Measurements from ENCODE around the gene CADM1.

CADM1 gene

GRCh38 chr11:115272925-115273324 lies 231.3 kb downstream of the CADM1 start:
- DNase-seq = no peak

- DNase-seq = no peak
Measured at GRCh38 chr11:115271643-115272042, 232.6 kb downstream of the CADM1 start.

DNA sequence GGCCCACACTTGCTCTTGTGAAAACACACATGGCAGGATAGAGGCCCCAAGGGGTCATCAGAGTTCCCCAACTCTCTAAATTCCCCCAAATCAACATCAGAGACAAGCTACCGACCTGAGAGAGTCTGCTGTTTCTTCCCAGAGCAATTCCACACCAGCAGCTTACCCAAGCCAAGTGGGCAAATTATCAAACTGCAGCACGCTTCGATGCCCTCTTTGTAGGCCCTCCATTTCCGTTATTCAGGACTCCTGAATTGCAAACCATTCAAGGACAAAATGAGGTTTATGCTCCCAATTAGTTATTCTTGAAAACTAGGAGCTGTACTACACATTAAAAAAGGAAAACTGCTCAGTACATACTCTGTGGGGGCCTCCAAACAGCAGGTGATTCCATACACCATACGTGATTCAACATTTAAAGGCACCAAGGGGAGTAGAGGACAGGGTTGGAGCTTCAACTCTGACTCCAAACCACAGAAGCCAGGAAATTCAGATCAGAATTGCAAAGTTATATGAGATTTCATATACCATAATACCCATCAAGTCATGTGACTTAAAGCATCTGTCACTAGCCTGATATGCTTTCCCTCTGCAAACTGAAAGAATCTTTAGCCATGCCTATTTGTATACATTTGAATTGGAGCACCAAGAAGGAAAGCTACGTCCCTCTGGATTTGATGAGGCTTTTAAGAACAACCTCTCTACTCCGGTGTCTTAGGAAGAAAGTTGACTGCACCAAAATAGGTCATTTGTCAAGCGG lies 234.8 kb downstream of the CADM1 start:
- DNase-seq = no peak

DNA sequence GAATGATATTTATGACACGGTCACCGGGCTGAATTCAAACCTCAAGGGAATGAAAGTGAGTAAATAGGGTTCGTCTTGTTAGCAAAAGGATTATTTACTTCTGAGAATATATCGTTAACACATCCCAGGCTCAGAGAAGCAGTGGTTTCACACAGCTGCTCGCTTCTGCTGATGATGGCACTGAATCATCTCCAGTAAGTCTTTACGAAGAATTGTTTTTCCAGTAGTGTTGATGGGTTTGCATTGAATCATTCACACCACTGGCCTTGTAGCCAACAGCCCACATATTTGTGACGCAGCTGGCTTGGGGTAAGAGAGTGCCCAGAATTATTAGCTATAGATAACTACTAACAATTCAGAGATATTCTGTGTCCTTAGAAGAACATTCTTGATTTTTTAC lies 236.3 kb downstream of the CADM1 start:
- DNase-seq = no peak

DNA sequence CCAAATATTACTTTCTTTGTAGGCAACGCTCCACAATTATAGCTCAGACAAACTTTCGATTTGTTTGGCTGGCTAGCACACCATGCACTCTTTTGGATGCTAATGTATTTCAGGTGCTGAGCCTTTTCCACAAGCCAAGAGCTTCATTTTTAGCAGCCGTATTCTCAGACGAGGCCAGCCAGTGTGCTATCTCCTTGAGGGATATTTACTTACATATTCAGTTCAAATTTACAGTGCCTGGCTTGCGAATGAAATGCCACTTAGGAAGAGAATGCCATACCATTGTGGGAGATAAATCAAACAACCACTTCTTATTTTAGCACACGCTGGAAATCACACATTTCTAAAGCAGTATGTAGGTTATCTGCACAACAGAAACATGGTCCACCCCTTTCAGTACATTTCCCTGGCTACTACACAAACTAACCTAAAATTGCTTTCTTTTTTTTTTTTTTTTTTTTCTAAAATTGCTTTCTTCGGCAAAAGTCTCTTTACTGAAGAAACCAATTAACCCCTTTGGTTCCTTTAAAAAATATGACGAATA lies 236.9 kb downstream of the CADM1 start:
- DNase-seq = no peak

GRCh38 chr11:115266066-115266639 lies 238.1 kb downstream of the CADM1 start:
- no peak for DNase-seq

- DNase-seq = no peak
Measured at GRCh38 chr11:115263799-115264656, 240.2 kb downstream of the CADM1 start.

DNA sequence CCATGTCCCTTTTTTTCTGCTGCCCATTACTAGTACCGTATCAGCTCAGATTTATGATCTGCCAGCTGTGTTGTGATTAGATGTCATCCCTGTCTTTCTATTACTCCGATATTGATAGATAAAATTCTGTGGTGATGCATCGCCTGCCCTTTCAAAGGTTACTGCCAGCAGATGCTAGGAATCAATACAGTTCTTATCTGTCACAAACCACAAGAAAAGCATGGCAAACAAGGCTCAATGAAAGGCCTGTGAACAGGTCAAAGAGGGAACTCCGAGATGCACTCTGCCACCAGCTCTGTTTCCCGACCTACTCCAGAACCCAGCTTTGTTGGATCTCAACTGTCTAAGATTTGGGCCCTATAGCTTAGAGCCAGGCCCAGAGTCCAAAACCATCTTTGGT lies 246.0 kb downstream of the CADM1 start:
- DNase-seq = no peak

DNA sequence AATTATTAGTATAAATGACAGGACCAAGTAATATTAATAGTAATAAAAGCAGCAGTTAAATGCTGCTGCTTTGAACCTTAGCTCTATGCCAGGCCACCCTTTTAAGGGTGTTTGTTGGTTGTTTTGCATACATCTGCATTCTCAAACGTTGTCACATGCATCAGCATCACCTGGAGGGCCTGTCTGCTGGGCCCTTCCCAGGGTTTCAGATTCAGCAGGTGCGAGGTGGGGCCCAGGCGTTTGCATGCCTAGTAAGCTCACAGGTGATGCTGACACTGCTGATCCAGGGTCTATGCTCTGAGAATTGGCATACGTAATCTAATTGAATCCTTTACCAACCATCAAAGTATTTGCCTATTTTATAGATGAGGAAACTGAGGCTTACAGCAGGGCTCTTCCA lies 246.5 kb downstream of the CADM1 start:
- DNase-seq = no peak

DNA sequence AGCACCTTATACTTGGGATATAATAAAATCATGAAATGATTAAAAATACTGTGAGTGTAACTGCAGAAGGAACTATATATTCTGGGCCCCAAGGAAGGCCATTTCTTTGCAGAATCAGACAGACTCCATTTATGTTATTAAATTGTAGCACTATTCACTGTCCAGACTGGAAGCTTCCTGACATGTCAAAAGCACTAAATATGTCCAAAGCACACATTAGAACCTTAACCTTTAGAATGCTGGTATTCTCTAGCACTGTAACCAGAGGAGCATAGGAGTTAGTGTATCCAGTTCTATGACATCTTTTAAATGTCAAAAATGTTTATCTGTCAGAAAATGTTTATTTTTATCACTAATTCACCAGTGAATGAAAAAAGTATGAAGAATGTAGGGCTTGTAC lies 246.9 kb downstream of the CADM1 start:
- no peak for DNase-seq

GRCh38 chr11:115256397-115257197 lies 247.6 kb downstream of the CADM1 start:
- no peak for DNase-seq

DNA sequence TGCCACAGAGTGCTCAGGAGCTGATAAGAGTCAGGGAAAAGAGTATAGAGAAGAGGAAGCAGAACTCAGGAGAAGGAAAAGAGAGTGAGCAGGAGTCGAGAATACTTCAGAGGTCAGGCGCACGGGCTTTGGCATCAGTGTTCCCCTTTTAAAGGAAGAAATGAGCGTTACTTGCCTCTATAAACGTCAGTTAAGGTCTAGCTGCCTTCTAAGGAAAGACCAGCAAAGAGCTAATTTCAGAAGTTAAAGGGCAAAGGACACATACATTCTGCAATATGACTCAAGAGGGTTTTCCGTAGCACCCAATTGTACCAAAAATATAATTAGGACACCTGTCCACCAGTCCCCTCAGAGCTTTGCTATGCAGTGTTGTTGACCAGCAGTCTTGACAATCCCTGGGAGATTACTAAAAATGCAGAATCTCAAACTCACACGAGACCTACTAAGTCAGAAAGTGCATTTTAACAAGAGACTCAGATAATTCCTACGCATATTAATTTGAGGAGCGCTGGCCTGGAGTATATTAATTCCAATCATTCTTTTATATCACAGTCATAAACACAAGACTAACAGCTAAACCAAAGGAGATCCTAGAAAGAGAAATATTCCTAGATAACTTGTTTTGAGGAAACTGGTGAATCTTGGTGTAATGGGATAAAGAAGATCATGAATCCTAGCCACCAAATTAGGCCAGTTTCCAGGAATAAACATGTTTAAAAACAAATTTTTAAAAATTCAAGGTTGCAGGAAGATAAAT lies 249.0 kb downstream of the CADM1 start:
- DNase-seq = no peak

GRCh38 chr11:115251126-115251525 lies 253.1 kb downstream of the CADM1 start:
- DNase-seq = no peak

DNA sequence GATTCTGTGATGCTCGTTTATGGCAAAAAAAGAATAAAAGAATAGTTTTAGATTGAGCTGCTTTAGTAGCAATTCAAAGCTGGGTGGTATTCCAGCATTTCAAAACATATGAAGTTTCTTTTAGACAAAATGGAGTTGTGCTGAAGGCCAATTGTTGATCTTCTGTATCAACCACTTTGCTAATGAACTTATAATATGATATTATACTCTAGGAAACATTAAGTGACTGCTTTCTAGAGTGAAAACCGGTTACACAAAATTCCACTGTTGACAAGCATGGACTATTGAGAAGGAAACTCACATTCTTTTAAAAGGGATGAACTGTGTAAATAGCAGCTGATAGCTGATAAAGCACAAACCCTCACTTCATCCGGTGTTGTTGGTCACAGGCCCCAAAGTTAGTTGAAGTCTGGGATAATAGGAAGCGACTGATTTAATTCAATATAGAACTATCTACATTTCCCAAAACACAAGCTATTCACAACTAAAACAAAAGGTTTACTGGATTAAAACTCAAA lies 255.1 kb downstream of the CADM1 start:
- DNase-seq = no peak

DNA sequence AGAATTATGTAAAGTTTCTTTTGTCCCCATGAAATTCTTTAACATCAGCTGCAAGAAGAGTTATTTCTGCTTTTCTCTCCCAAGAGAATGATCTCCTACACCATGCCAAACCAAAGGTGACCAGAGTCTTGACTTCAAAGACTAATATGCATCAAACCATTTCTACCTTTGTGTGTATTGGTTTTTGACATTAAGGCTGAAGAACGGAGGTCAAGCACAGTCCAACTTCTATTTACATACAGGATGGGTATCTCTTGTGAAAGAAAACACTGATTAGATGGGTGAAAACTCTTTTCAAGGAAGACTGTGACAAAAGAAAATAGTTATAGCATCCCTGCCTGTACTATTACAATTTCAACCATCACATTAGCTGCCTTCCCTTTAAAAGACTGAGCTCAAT lies 256.3 kb downstream of the CADM1 start:
- no peak for DNase-seq

DNA sequence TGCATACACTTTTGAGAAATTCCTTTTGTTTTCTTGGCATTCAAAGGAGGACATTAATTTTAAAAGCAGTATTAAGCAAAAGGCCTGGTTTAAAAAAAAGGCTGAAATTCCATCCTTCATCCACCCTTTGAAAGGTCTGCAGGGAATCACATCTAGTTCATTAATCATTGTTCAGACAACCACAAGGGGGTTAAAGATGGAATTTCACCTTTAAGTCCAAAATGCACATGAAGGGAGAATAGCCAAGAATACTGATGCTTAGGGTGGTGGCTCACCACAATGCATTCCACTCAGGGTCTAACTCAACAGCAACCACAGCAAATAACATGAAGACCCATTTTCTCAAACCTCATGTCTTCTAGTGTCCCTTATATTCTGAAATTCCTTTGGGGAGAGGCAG lies 256.9 kb downstream of the CADM1 start:
- no peak for DNase-seq

DNA sequence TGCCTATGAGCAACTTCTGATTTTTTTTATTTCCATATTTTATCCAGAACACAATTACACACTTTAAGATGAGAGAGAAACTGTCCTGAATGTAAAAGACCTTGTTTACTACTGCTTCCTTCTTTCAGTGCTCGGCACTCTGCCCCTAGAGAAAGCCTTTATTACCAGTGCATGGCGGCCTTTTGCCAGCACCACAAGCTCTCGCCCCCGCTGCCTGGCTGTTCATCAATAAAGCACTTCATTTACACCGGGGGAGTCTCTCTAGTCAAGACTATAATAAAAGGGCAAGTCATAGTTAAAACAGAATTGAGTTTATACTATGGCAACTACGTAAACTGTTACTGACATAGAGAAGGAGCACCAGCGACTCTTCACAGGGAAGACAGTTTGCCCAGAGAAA lies 259.5 kb downstream of the CADM1 start:
- no peak for DNase-seq

DNA sequence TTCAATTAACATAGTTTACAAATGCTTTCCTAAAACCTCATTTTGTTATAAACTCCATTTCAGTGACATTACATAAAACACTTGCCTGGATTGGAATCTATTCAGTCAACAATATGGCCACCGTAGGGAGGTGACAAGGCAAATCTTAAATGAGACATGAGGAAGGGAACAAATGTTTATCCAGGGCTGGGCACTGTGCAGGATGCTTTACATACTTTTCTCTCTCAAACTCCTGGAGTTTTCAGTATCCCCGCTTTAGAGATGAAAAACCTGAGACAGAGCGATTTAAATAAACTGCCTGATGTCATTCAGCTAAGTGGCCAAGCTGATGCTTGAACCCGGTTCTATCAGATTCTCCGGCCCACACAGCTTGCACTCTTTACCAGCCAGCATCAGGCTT lies 259.9 kb downstream of the CADM1 start:
- no peak for DNase-seq

- no peak for DNase-seq
Measured at GRCh38 chr11:115242982-115243381, 261.2 kb downstream of the CADM1 start.

- no peak for DNase-seq
Measured at GRCh38 chr11:115241899-115242298, 262.3 kb downstream of the CADM1 start.

DNA sequence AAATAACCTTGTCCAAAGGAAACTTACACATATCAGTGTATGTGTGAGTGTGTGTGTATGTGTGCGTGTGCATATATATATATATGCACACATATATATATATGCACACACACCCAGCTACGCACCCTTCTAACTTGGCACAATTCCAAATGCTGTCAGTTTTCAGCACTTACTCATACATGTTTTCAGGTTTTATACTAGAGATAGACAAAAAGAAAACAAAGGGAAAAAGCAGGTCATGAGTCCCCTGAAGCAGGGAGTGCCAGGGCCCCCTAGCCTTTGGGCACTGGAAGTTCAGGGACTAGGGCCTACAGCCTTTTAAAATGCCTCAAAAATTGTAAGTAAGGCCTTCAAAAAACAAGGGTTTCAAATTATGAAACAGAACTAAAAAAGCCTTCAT lies 265.4 kb downstream of the CADM1 start:
- DNase-seq = no peak

DNA sequence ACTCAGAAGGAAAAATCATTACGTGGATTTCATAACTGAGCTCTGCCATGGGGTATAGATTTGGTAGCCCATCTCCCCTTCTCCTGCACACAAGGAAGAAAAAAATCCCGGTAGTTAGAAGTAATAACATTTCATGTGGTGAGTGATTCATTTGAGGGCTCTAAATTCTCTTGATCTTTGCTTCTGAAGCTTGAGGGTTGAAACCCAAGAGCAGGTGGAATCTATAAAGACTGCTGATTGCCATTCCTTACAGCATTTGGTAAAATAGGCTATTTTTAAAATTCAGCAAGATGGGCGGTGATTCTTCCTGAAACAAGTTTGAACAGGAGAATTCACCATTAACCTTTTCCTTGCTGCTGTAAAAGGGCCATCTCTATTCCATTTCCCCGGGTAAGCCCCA lies 266.1 kb downstream of the CADM1 start:
- no peak for DNase-seq

All from stimulated activated CD4-positive, alpha-beta T cell treated with anti-CD3 and anti-CD28 coated beads, Interleukin-1b, Interleukin-23, amount 100 ng/mL, for 48 hours (primary cell).